GM23338 (cell line): Measurements from ENCODE around the gene C2CD4B.

Source experiments
- CREB1 ChIP-seq: fragments of 250-450 bp; sonication (Bioruptor Pico); IDR thresholded peaks from 2 replicates; pipeline ENCODE4 v1.5.0; 2020; ENCODE audit warnings: low read depth, mild to moderate bottlenecking, moderate library complexity
- ETS1 ChIP-seq: IDR thresholded peaks from 2 replicates; pipeline ENCODE4 v1.6.1; 2016; ENCODE audit warnings: antibody characterized with exemption
- EZH2 ChIP-seq: fragments of 200-600 bp; sonication (generic); IDR thresholded peaks from one replicate; pipeline ENCODE4 v1.8.0; 2017; ENCODE audit warnings: antibody characterized with exemption, mild to moderate bottlenecking, low read depth; ENCODE audit not compliant: unreplicated experiment
- EZH2phosphoT487 ChIP-seq: fragments of 200-600 bp; sonication (generic); IDR thresholded peaks from one replicate; pipeline ENCODE4 v1.8.1; 2018; ENCODE audit warnings: antibody characterized with exemption; ENCODE audit not compliant: unreplicated experiment
- JUNB ChIP-seq: IDR thresholded peaks from one replicate; pipeline ENCODE4 v1.6.1; 2016; ENCODE audit warnings: antibody characterized with exemption; ENCODE audit not compliant: unreplicated experiment
- POLR2AphosphoS5 ChIP-seq: IDR thresholded peaks from 2 replicates; pipeline ENCODE4 v1.6.1; 2016; ENCODE audit warnings: antibody characterized with exemption, low read depth
- ZNF114 ChIP-seq: fragments of 250-450 bp; sonication (Bioruptor Pico); IDR thresholded peaks from 2 replicates; pipeline ENCODE4 v1.5.0; 2020; ENCODE audit warnings: mild to moderate bottlenecking, moderate library complexity
- ZNF331 ChIP-seq: fragments of 250-450 bp; sonication (Bioruptor Pico); IDR thresholded peaks from 2 replicates; pipeline ENCODE4 v1.5.0; 2020; ENCODE audit warnings: low read depth, mild to moderate bottlenecking, moderate library complexity
- TF ChIP-seq, protein P1 (sequence below), 2 experiments: fragments of 200-600 bp in 1 of 2; sonication (generic) in 1 of 2; conservative IDR thresholded peaks; 2 replicates each; pipeline versions ENCODE4 v1.5.1 to v1.6.1; 2016 to 2017; ENCODE audit warnings: antibody characterized with exemption in 2 of 2, low read depth in 2 of 2, mild to moderate bottlenecking in 2 of 2, moderate library complexity in 1 of 2
- TF ChIP-seq, protein P2 (sequence below): IDR thresholded peaks from one replicate; pipeline ENCODE4 v1.6.1; 2018; ENCODE audit warnings: antibody characterized with exemption; ENCODE audit not compliant: unreplicated experiment

DNA sequence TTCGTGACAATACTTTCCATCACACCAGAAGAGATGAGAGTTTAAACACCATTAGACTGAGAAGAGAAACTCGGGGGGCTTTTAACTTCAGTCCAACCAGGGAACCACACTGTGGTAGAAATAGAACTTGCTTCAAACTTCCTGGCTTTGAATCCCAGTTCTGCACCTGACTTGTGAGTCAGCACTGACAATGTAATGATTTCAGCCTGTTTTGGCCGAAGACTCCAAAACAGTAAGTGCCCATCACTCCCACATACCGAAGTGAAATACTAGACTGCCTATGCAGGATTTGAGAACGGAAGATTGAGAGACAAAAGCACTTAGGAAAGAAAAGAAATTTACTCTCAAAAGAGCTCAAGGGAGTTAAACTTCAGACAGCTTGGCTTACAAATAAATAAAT, 27.0 kb downstream of the C2CD4B start:
- TF ChIP-seq, protein P1, sequence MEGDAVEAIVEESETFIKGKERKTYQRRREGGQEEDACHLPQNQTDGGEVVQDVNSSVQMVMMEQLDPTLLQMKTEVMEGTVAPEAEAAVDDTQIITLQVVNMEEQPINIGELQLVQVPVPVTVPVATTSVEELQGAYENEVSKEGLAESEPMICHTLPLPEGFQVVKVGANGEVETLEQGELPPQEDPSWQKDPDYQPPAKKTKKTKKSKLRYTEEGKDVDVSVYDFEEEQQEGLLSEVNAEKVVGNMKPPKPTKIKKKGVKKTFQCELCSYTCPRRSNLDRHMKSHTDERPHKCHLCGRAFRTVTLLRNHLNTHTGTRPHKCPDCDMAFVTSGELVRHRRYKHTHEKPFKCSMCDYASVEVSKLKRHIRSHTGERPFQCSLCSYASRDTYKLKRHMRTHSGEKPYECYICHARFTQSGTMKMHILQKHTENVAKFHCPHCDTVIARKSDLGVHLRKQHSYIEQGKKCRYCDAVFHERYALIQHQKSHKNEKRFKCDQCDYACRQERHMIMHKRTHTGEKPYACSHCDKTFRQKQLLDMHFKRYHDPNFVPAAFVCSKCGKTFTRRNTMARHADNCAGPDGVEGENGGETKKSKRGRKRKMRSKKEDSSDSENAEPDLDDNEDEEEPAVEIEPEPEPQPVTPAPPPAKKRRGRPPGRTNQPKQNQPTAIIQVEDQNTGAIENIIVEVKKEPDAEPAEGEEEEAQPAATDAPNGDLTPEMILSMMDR (conservative IDR thresholded peaks at IDR 0.05; ENCODE audit: low read depth in 2 of 2), result no peak
- TF ChIP-seq, protein P2, sequence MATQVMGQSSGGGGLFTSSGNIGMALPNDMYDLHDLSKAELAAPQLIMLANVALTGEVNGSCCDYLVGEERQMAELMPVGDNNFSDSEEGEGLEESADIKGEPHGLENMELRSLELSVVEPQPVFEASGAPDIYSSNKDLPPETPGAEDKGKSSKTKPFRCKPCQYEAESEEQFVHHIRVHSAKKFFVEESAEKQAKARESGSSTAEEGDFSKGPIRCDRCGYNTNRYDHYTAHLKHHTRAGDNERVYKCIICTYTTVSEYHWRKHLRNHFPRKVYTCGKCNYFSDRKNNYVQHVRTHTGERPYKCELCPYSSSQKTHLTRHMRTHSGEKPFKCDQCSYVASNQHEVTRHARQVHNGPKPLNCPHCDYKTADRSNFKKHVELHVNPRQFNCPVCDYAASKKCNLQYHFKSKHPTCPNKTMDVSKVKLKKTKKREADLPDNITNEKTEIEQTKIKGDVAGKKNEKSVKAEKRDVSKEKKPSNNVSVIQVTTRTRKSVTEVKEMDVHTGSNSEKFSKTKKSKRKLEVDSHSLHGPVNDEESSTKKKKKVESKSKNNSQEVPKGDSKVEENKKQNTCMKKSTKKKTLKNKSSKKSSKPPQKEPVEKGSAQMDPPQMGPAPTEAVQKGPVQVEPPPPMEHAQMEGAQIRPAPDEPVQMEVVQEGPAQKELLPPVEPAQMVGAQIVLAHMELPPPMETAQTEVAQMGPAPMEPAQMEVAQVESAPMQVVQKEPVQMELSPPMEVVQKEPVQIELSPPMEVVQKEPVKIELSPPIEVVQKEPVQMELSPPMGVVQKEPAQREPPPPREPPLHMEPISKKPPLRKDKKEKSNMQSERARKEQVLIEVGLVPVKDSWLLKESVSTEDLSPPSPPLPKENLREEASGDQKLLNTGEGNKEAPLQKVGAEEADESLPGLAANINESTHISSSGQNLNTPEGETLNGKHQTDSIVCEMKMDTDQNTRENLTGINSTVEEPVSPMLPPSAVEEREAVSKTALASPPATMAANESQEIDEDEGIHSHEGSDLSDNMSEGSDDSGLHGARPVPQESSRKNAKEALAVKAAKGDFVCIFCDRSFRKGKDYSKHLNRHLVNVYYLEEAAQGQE, result no peak
- no peak for TF ChIP-seq JUNB
- no peak for TF ChIP-seq EZH2phosphoT487
- no peak for TF ChIP-seq POLR2AphosphoS5
- TF ChIP-seq EZH2, result no peak
- no peak for TF ChIP-seq CREB1
- TF ChIP-seq ZNF331, result no peak
- no peak for TF ChIP-seq ZNF114 (CRISPR knock-in tag)
- TF ChIP-seq ETS1, result no peak
